ENCODE measurements around the gene TEKT5. TPM values are rescaled to one million over a fixed set of nuclear protein-coding genes. Genes with fewer than 3 reads are reported as not detected.

The TEKT5 gene
- total and polyA plus RNA-seq, 4 experiments from 2014 or later = not detected

DNA sequence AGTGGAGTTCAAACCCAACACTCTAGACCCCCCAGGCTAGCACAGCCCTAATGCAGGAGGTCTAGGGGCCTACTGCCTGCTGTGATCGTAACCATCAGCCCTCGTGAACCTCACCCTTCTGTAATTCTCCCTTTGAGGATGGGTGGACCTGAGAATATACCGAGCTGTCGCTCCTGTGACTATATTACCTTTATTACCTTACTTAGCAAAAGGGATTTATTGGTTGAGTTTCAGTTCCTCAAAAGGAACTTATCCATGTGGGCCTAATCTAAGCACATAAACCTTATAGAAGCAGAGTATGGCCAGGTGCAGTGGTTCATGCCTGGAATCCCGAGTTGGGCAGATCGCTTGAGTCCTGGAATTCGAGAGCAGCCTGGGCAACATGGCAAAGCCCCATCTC lies 95.1 kb downstream of the TEKT5 start:
- H3K27me3 ChIP-seq (ENCODE audit: insufficient read depth, low read length) = no peaks in the 10 kb centered on the region
- no peak overlapping the region for H3K4me3 ChIP-seq (ENCODE audit: low read length in 2 of 2)
- no peak overlapping the region for H3K27ac ChIP-seq (ENCODE audit: low read depth, low read length)
- Mint-ChIP-seq H3K27me3 (peaks cover 2 to 21% of the 10 kb centered on the region in 2 donors), H3K4me1 (no peaks in the 10 kb centered on the region), H3K4me3 (no peak overlapping the region), H3K27ac (no peak overlapping the region), H3K36me3 (no peaks in the 10 kb centered on the region), H3K9me3 (peaks cover 0 to 3% (median 0%) of the 10 kb centered on the region in 8 donors)
- H3K4me1 ChIP-seq (ENCODE audit: insufficient read depth, low read length) = no peaks in the 10 kb centered on the region
- CTCF ChIA-PET (ENCODE audit: partially characterized antibody) = no interaction called here
- intact Hi-C loops (cut with micrococcal nuclease) = no loop called here
- no peaks in the 10 kb centered on the region for H3K36me3 ChIP-seq (ENCODE audit: insufficient read depth, low read length)
- no peaks in the 10 kb centered on the region for H3K9me3 ChIP-seq (ENCODE audit: control insufficient read depth in 1 of 2, low read length in 2 of 2)
- no peak for DNase-seq
- POLR2A ChIA-PET (ENCODE audit: partially characterized antibody) = no interaction called here

DNA sequence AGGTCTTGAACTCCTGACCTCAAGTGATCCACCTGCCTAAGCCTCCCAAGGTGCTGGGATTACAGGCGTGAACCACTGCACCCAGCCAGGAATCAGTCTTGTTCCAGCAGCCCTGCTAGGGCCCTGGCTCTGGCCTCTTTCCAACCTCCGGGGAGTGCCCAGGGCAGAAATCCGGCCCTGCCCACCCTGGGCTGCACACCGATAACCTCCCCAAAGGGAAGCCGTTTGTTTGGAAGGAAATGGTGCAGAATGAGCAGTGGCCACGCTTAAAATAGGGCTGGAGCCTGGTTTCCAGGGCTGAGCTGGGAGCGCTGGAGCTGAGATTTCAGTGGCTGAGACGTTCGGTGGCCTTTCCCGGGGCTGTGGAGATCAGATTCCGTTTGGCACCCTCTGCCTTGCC lies 96.6 kb downstream of the TEKT5 start:
- Histone ChIP-seq H3K27ac (ENCODE audit: low read depth, low read length) (no peak overlapping the region), H3K4me3 (ENCODE audit: low read length in 2 of 2) (no peak overlapping the region), H3K9me3 (ENCODE audit: control insufficient read depth in 1 of 2, low read length in 2 of 2) (no peaks in the 10 kb centered on the region), H3K4me1 (ENCODE audit: insufficient read depth, low read length) (no peaks in the 10 kb centered on the region), H3K27me3 (ENCODE audit: insufficient read depth, low read length) (no peaks in the 10 kb centered on the region), H3K36me3 (ENCODE audit: insufficient read depth, low read length) (no peaks in the 10 kb centered on the region)
- Mint-ChIP-seq H3K4me1 (no peaks in the 10 kb centered on the region), H3K27ac (no peak overlapping the region), H3K36me3 (no peaks in the 10 kb centered on the region), H3K4me3 (no peak overlapping the region), H3K9me3 (peaks cover 0 to 3% (median 0%) of the 10 kb centered on the region in 8 donors), H3K27me3 (peaks cover 2 to 18% of the 10 kb centered on the region in 2 donors)
- CTCF ChIA-PET (ENCODE audit: partially characterized antibody) = no interaction called here
- intact Hi-C loops (cut with micrococcal nuclease) = no loop called here
- DNase-seq = no peak
- POLR2A ChIA-PET (ENCODE audit: partially characterized antibody) = no interaction called here

DNA sequence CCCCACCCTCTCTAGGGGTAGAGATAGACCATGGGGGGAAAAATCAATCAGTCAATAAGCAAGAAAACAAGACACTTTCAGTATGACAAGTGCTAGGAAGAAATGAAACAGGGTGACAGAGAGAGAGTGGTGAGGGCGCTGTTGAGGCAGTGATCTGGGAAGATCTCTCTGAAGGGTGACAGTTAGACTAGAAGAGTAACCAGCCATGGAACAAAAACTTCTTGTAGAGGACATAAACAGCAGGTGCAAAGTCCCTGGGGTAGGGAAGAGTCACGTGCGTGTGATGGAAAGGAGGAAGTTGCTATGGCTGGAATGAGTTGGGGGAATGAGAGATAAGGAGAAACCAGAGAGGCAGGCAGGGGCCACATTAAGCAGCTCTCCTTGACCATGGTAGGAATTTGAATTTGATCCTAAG lies 97.5 kb downstream of the TEKT5 start:
- intact Hi-C loops (cut with micrococcal nuclease) = no loop called here
- peaks cover 2 to 16% of the 10 kb centered on the region in 2 donors for H3K27me3 Mint-ChIP-seq
- H3K27ac ChIP-seq (ENCODE audit: low read depth, low read length) = no peak overlapping the region
- H3K4me1 ChIP-seq (ENCODE audit: insufficient read depth, low read length) = no peaks in the 10 kb centered on the region
- ChIA-PET POLR2A (ENCODE audit: partially characterized antibody) (no interaction called here), CTCF (ENCODE audit: partially characterized antibody) (no interaction called here)
- no peaks in the 10 kb centered on the region for H3K27me3 ChIP-seq (ENCODE audit: insufficient read depth, low read length)
- no peak overlapping the region for H3K4me3 Mint-ChIP-seq
- H3K36me3 Mint-ChIP-seq = no peaks in the 10 kb centered on the region
- no peak for DNase-seq
- H3K36me3 ChIP-seq (ENCODE audit: insufficient read depth, low read length) = no peaks in the 10 kb centered on the region
- H3K9me3 Mint-ChIP-seq = peaks cover 0 to 3% (median 0%) of the 10 kb centered on the region in 8 donors
- H3K4me3 ChIP-seq (ENCODE audit: low read length in 2 of 2) = no peak overlapping the region
- no peaks in the 10 kb centered on the region for H3K4me1 Mint-ChIP-seq
- H3K27ac Mint-ChIP-seq = no peak overlapping the region
- H3K9me3 ChIP-seq (ENCODE audit: control insufficient read depth in 1 of 2, low read length in 2 of 2) = no peaks in the 10 kb centered on the region

DNA sequence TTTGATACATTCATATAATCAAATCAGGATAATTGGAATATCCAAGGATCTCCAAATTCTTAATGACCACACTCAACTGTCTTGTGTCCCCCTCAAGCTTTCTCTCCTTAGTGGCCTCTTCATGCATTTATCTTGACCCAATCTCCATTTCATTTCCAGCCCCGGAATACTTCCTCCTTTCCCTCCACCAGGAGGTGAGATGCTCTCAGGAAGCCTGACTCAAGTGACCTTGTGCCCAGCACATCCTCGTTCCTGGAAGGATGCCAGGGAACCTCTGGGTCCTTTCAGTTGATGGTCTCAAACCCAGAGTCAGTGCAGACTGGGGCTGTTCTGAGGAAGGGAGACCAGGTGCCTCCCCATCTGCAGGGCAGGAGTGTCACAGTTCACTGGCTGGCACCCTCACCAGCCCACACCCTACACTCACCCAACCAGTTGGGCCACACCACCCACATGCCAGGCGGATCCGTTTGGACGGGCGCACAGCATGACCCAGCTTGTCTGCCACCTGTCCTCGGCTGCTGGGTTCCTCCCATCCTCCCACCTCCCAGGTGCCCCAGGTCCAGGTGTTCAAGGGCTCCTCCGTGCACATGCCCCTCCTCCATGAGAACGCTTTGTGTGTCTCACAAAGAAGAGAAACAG lies 100.3 kb downstream of the TEKT5 start:
- no peaks in the 10 kb centered on the region for H3K4me1 ChIP-seq (ENCODE audit: insufficient read depth, low read length)
- no peak for DNase-seq
- Mint-ChIP-seq H3K4me1 (no peaks in the 10 kb centered on the region), H3K27ac (no peak overlapping the region), H3K36me3 (no peaks in the 10 kb centered on the region), H3K4me3 (no peak overlapping the region), H3K9me3 (peaks cover 0 to 3% (median 0%) of the 10 kb centered on the region in 8 donors), H3K27me3 (peaks cover 0 to 8% of the 10 kb centered on the region in 2 donors)
- intact Hi-C loops (cut with micrococcal nuclease) = no loop called here
- CTCF ChIA-PET (ENCODE audit: partially characterized antibody) = no interaction called here
- H3K36me3 ChIP-seq (ENCODE audit: insufficient read depth, low read length) = no peaks in the 10 kb centered on the region
- no peak overlapping the region for H3K27ac ChIP-seq (ENCODE audit: low read depth, low read length)
- H3K4me3 ChIP-seq (ENCODE audit: low read length in 2 of 2) = no peak overlapping the region
- H3K27me3 ChIP-seq (ENCODE audit: insufficient read depth, low read length) = no peaks in the 10 kb centered on the region
- H3K9me3 ChIP-seq (ENCODE audit: control insufficient read depth in 1 of 2, low read length in 2 of 2) = no peaks in the 10 kb centered on the region
- POLR2A ChIA-PET (ENCODE audit: partially characterized antibody) = no interaction called here

DNA sequence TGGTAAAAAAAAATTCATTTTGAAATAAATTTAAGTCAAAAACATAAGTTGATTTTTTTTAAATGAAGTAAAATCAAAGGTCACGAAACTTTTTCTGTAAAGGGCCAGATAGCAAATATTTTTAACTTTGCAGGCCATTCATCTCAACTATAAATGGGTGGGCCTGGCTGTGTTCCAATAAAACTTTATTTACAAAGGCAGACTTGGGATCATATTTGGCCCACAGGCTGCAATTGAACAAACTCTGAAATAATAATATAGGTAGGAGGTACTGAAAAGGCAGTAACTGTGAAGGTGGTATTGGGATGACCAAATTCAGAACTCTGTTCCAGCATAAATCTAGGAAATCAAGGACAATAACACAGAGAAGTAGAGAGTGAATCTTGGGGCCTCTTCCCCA lies 102.1 kb downstream of the TEKT5 start:
- H3K36me3 Mint-ChIP-seq = no peaks in the 10 kb centered on the region
- Histone ChIP-seq H3K9me3 (ENCODE audit: control insufficient read depth in 1 of 2, low read length in 2 of 2) (no peaks in the 10 kb centered on the region), H3K4me3 (ENCODE audit: low read length in 2 of 2) (no peak overlapping the region), H3K27ac (ENCODE audit: low read depth, low read length) (no peak overlapping the region), H3K36me3 (ENCODE audit: insufficient read depth, low read length) (no peaks in the 10 kb centered on the region), H3K4me1 (ENCODE audit: insufficient read depth, low read length) (no peaks in the 10 kb centered on the region), H3K27me3 (ENCODE audit: insufficient read depth, low read length) (no peaks in the 10 kb centered on the region)
- peaks cover 0 to 2% (median 0%) of the 10 kb centered on the region in 8 donors for H3K9me3 Mint-ChIP-seq
- DNase-seq = no peak
- no peaks in the 10 kb centered on the region for H3K4me1 Mint-ChIP-seq
- ChIA-PET CTCF (ENCODE audit: partially characterized antibody) (no interaction called here), POLR2A (ENCODE audit: partially characterized antibody) (no interaction called here)
- H3K4me3 Mint-ChIP-seq = no peak overlapping the region
- H3K27me3 Mint-ChIP-seq = peaks cover 8 to 18% of the 10 kb centered on the region in 2 donors
- intact Hi-C loops (cut with micrococcal nuclease) = no loop called here
- H3K27ac Mint-ChIP-seq = no peak overlapping the region

DNA sequence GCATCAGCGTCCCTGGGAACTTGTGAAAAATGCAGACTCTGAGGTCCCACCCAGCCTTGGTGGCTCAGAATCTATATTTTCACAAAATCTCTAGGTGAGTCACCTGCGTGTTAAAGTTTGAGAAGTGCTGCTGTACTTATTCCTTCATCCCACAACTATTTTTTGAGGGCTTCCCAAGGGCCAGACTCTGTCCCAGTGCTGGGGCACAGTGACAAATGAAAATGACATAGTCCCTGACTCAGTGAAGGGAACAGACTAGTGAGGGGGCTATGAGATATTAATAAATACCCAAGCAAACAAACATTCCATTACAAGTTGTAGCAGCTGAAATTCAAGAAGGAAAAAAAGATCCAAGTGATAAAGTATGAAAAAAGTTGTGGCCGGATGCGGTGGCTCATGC lies 104.4 kb downstream of the TEKT5 start:
- Histone ChIP-seq H3K27ac (ENCODE audit: low read depth, low read length) (no peak overlapping the region), H3K27me3 (ENCODE audit: insufficient read depth, low read length) (no peaks in the 10 kb centered on the region), H3K4me1 (ENCODE audit: insufficient read depth, low read length) (no peaks in the 10 kb centered on the region), H3K9me3 (ENCODE audit: control insufficient read depth in 1 of 2, low read length in 2 of 2) (no peaks in the 10 kb centered on the region), H3K36me3 (ENCODE audit: insufficient read depth, low read length) (no peaks in the 10 kb centered on the region), H3K4me3 (ENCODE audit: low read length in 2 of 2) (no peak overlapping the region)
- H3K4me3 Mint-ChIP-seq = no peak overlapping the region
- H3K9me3 Mint-ChIP-seq = no peaks in the 10 kb centered on the region
- POLR2A ChIA-PET (ENCODE audit: partially characterized antibody) = no interaction called here
- CTCF ChIA-PET (ENCODE audit: partially characterized antibody) = no interaction called here
- H3K27me3 Mint-ChIP-seq = peaks cover 15 to 20% of the 10 kb centered on the region in 2 donors
- no peak for DNase-seq
- no peaks in the 10 kb centered on the region for H3K4me1 Mint-ChIP-seq
- H3K27ac Mint-ChIP-seq = no peak overlapping the region
- H3K36me3 Mint-ChIP-seq = no peaks in the 10 kb centered on the region
- intact Hi-C loops (cut with micrococcal nuclease) = no loop called here

DNA sequence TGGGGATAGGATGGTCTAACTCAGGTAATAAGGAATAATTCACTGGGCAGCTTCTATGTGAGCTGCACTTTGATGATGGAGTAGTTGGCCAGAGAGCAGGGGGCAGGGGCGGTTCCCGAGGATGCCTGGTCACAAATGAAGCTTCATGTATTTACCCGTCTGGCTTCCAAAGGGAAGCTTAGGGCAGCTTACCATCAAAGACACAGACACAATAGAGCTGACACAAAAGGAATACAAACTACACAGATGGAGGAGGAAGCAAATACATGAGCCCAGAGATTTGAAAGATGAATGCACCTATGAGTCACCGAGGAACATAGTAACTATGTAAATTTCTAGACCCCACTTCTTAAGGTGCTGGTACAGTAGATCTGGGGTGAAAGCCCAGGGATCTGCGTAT lies 105.6 kb downstream of the TEKT5 start:
- no peak overlapping the region for H3K4me3 Mint-ChIP-seq

DNA sequence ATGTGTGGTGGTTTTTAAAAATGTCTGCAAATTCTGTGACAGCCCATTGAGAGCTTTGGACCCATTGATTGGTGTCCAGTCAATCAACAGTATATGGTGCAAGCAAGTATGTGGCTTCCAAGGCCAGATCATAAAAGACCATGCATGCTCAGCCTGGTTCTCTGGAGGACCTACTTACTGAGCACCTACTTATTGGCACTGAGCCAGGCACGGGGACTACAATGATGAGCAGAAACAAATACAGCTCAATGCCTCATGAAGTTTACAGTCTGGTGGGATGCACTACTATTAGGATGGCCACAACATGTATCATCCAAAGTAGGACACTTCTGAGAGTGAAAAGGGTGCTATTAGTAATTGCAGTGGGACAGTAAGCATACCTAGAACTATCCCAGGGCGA lies 107.1 kb downstream of the TEKT5 start:
- ChIA-PET CTCF (ENCODE audit: partially characterized antibody) (no interaction called here), POLR2A (ENCODE audit: partially characterized antibody) (no interaction called here)
- H3K27me3 ChIP-seq (ENCODE audit: insufficient read depth, low read length) = no peaks in the 10 kb centered on the region
- no peak overlapping the region for H3K27ac ChIP-seq (ENCODE audit: low read depth, low read length)
- H3K9me3 Mint-ChIP-seq = no peaks in the 10 kb centered on the region
- no peaks in the 10 kb centered on the region for H3K36me3 ChIP-seq (ENCODE audit: insufficient read depth, low read length)
- H3K4me3 Mint-ChIP-seq = no peak overlapping the region
- H3K9me3 ChIP-seq (ENCODE audit: control insufficient read depth in 1 of 2, low read length in 2 of 2) = no peaks in the 10 kb centered on the region
- H3K27ac Mint-ChIP-seq = no peak overlapping the region
- intact Hi-C loops (cut with micrococcal nuclease) = no loop called here
- no peaks in the 10 kb centered on the region for H3K36me3 Mint-ChIP-seq
- H3K4me1 Mint-ChIP-seq = no peaks in the 10 kb centered on the region
- DNase-seq = no peak
- no peak overlapping the region for H3K4me3 ChIP-seq (ENCODE audit: low read length in 2 of 2)
- H3K27me3 Mint-ChIP-seq = peaks cover 27 to 33% of the 10 kb centered on the region in 2 donors
- H3K4me1 ChIP-seq (ENCODE audit: insufficient read depth, low read length) = no peaks in the 10 kb centered on the region

More for the DNA sequence above, 105.6 kb downstream of the TEKT5 start:
- no peaks in the 10 kb centered on the region for H3K4me1 ChIP-seq (ENCODE audit: insufficient read depth, low read length)
- Mint-ChIP-seq H3K27ac (no peak overlapping the region), H3K27me3 (peaks cover 18 to 22% of the 10 kb centered on the region in 2 donors), H3K9me3 (no peaks in the 10 kb centered on the region), H3K36me3 (no peaks in the 10 kb centered on the region), H3K4me1 (no peaks in the 10 kb centered on the region)
- no peaks in the 10 kb centered on the region for H3K9me3 ChIP-seq (ENCODE audit: control insufficient read depth in 1 of 2, low read length in 2 of 2)
- no peak for DNase-seq
- H3K4me3 ChIP-seq (ENCODE audit: low read length in 2 of 2) = no peak overlapping the region
- no peaks in the 10 kb centered on the region for H3K36me3 ChIP-seq (ENCODE audit: insufficient read depth, low read length)
- intact Hi-C loops (cut with micrococcal nuclease) = no loop called here
- H3K27me3 ChIP-seq (ENCODE audit: insufficient read depth, low read length) = no peaks in the 10 kb centered on the region
- H3K27ac ChIP-seq (ENCODE audit: low read depth, low read length) = no peak overlapping the region
- ChIA-PET POLR2A (ENCODE audit: partially characterized antibody) (no interaction called here), CTCF (ENCODE audit: partially characterized antibody) (no interaction called here)

All from CD4-positive, alpha-beta memory T cell (primary cell).